Measurements from ENCODE around the gene CCDC141.

- TF ChIP-seq ZNF274 (IDR thresholded peaks at IDR 0.05; ENCODE audit: low read depth, low read length) (no peak), YY1 (IDR thresholded peaks at IDR 0.05; ENCODE audit: insufficient read depth, insufficient read length) (no peak), SUZ12 (IDR thresholded peaks at IDR 0.05; ENCODE audit: extremely low read depth, insufficient read depth, insufficient read length) (no peak)
These were observed 21.0 kb upstream of the CCDC141 start for GRCh38 chr2:179070895-179071294.

All from NT2/D1 (cell line).